Parathyroid adenoma (tissue), 2 donors: ENCODE data around the gene SENP2.

Experiments used
- H2AFZ ChIP-seq: fragments of 300-600 bp; sonication (generic); one replicate; pipeline ENCODE4 v1.7.0; 2017; ENCODE audit warnings: antibody characterized with exemption, mild to moderate bottlenecking
- H3K27ac ChIP-seq: fragments of 300-600 bp; sonication (generic); one replicate; pipeline ENCODE4 v1.7.0; 2017
- H3K27me3 ChIP-seq: fragments of 300-600 bp; sonication (generic); one replicate; pipeline ENCODE4 v1.7.0; 2017; ENCODE audit warnings: low read length; ENCODE audit not compliant: control insufficient read depth, insufficient read depth
- H3K36me3 ChIP-seq: fragments of 300-600 bp; sonication (generic); one replicate; pipeline ENCODE4 v1.7.0; 2017; ENCODE audit warnings: low read length; ENCODE audit not compliant: control insufficient read depth, insufficient read depth
- H3K4me1 ChIP-seq: fragments of 300-600 bp; sonication (generic); one replicate; pipeline ENCODE4 v1.7.0; 2017; ENCODE audit warnings: control low read depth
- H3K4me2 ChIP-seq: fragments of 300-600 bp; sonication (generic); one replicate; pipeline ENCODE4 v1.7.0; 2017; ENCODE audit warnings: low read length
- H3K4me3 ChIP-seq: fragments of 300-600 bp; sonication (generic); one replicate; pipeline ENCODE4 v1.7.0; 2017; ENCODE audit warnings: low read depth, low read length
- H3K79me2 ChIP-seq: fragments of 300-600 bp; sonication (generic); one replicate; pipeline ENCODE4 v1.7.0; 2017; ENCODE audit warnings: control low read depth
- H3K9ac ChIP-seq: fragments of 300-600 bp; sonication (generic); one replicate; pipeline ENCODE4 v1.7.0; 2017; ENCODE audit warnings: mild to moderate bottlenecking
- H3K9me3 ChIP-seq: fragments of 300-600 bp; sonication (generic); one replicate; pipeline ENCODE4 v1.7.0; 2017; ENCODE audit warnings: low read length; ENCODE audit not compliant: control insufficient read depth
- CTCF ChIP-seq: fragments of 300-600 bp; sonication (generic); IDR thresholded peaks from one replicate; pipeline ENCODE4 v1.7.0; 2017; ENCODE audit warnings: antibody characterized with exemption, mild to moderate bottlenecking
- donor health status: primary hyperparathyroidism.

SENP2 gene

GRCh38 chr3:185605566-185605965 is 19.5 kb downstream of the SENP2 start:
- H3K27ac ChIP-seq: no peak overlapping the region
- H3K4me3 ChIP-seq: no peak overlapping the region
- no peaks in the 10 kb centered on the region for H3K36me3 ChIP-seq

GRCh38 chr3:185606196-185606595 is 20.1 kb downstream of the SENP2 start:
- no peak overlapping the region for H2AFZ ChIP-seq
- H3K79me2 ChIP-seq: no peaks in the 10 kb centered on the region
- H3K9ac ChIP-seq: no peak overlapping the region
- H3K4me2 ChIP-seq: no peak overlapping the region
- no peaks in the 10 kb centered on the region for H3K9me3 ChIP-seq
- no peak for TF ChIP-seq CTCF
- H3K27ac ChIP-seq: no peak overlapping the region
- no peaks in the 10 kb centered on the region for H3K4me1 ChIP-seq
- no peak overlapping the region for H3K4me3 ChIP-seq
- no peaks in the 10 kb centered on the region for H3K36me3 ChIP-seq
- no peaks in the 10 kb centered on the region for H3K27me3 ChIP-seq

More at GRCh38 chr3:185605566-185605965, 19.5 kb downstream of the SENP2 start:
- no peaks in the 10 kb centered on the region for H3K27me3 ChIP-seq
- no peak for TF ChIP-seq CTCF
- no peak overlapping the region for H3K9ac ChIP-seq
- H3K79me2 ChIP-seq: no peaks in the 10 kb centered on the region
- no peaks in the 10 kb centered on the region for H3K9me3 ChIP-seq
- no peak overlapping the region for H2AFZ ChIP-seq
- H3K4me1 ChIP-seq: no peaks in the 10 kb centered on the region
- H3K4me2 ChIP-seq: no peak overlapping the region

DNA sequence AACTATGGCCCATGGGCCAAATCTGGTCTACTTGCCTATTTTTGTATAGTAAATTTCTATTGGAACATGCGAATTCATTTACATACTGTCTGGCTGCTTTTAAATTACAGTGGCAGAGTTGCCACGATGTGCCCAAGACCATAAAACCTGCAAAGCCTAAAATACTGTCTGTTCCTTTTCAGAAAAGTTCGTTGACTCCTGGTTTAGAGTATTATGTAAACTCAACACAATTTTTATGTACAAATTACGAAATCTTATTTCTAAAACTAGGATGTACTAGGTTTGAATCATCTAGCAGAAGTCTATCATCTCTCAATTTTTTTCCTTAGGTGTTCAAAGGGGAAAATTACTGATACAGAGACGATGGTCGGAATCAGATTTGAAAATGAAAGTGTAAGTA is 26.9 kb downstream of the SENP2 start:
- H3K9ac ChIP-seq: no peak overlapping the region
- no peak overlapping the region for H3K4me2 ChIP-seq
- H3K27ac ChIP-seq: no peak overlapping the region
- H3K9me3 ChIP-seq: no peaks in the 10 kb centered on the region
- H3K4me3 ChIP-seq: no peak overlapping the region
- no peaks in the 10 kb centered on the region for H3K27me3 ChIP-seq
- H3K36me3 ChIP-seq: no peaks in the 10 kb centered on the region
- no peak for TF ChIP-seq CTCF
- no peak overlapping the region for H2AFZ ChIP-seq
- H3K79me2 ChIP-seq: no peaks in the 10 kb centered on the region
- H3K4me1 ChIP-seq: no peaks in the 10 kb centered on the region

DNA sequence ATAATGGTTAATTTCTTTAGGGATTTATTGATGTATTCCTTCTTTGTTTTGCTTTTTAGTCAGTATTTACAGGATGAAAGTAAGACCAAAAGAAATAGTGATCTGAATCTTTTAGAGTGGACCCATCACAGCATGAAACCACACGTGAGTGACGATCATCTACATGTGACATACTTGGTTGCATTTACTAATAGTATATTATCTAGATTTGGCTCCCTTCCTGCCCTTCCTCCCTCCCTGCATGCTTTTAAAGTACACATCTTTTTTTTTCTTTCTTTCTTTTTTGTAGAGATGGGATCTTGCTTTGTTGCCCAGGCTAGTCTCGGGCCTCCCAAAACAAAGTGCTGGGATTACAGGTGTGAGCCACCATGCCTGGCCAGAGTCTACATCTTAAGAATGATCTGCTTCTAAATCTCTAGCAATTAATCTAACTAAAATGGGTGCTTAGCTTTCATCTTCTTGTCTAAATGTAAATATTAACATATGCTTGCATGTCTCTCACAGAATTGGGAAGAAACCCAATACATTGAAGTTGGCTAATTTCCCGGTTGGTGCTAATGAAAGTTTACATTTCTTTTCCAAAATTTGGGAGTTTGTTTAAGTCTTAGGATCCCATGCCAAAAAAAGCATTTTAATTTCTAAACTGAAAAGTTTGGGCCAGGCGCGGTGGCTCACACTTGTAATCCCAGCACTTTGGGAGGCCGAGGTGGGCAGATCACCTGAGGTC is 38.0 kb downstream of the SENP2 start:
- Histone ChIP-seq H2AFZ (no peak overlapping the region), H3K36me3 (no peaks in the 10 kb centered on the region), H3K79me2 (no peaks in the 10 kb centered on the region), H3K9ac (no peak overlapping the region), H3K4me1 (no peaks in the 10 kb centered on the region), H3K27ac (no peak overlapping the region), H3K4me2 (no peak overlapping the region), H3K9me3 (no peaks in the 10 kb centered on the region), H3K27me3 (no peaks in the 10 kb centered on the region), H3K4me3 (no peak overlapping the region)
- no peak for TF ChIP-seq CTCF

GRCh38 chr3:185625784-185626183 is 39.7 kb downstream of the SENP2 start:
- TF ChIP-seq CTCF: no peak
- H3K4me2 ChIP-seq: no peak overlapping the region
- H3K27me3 ChIP-seq: no peaks in the 10 kb centered on the region
- H3K4me1 ChIP-seq: no peaks in the 10 kb centered on the region
- no peak overlapping the region for H2AFZ ChIP-seq
- no peaks in the 10 kb centered on the region for H3K36me3 ChIP-seq
- H3K4me3 ChIP-seq: no peak overlapping the region
- no peaks in the 10 kb centered on the region for H3K79me2 ChIP-seq
- no peak overlapping the region for H3K27ac ChIP-seq
- no peak overlapping the region for H3K9ac ChIP-seq
- H3K9me3 ChIP-seq: no peaks in the 10 kb centered on the region
